ENCODE data around the gene MRPS10.
A peak's percentile ranks its signal among the peaks of the same experiment; 100 is the strongest.
"Not testable (repeated sequence)": the region's sequence is repeated elsewhere in the genome, so short reads cannot be mapped to it uniquely, and the experiment has no call there.

MRPS10 gene

GRCh38 chr6:42220807-42221206, 3.1 kb upstream of the MRPS10 start:
- DNase-seq (ENCODE audit: low spot score in 2 of 2) (no peak), ATAC-seq (replicated peaks; ENCODE audit: extremely low read depth, poor library complexity, severe bottlenecking) (no peak)
- Mint-ChIP-seq H3K27ac (ENCODE audit: low read depth) (no peak overlapping the region), H3K4me3 (no peak overlapping the region), H3K4me1 (peaks cover 10% of the 10 kb centered on the region), H3K27me3 (no peaks in the 10 kb centered on the region), H3K9me3 (no peaks in the 10 kb centered on the region), H3K36me3 (ENCODE audit: insufficient read depth) (peaks cover 5% of the 10 kb centered on the region)

GRCh38 chr6:42217157-42217518, 523 bp downstream of the MRPS10 start:
- Mint-ChIP-seq H3K36me3 (ENCODE audit: insufficient read depth) (peaks cover 26% of the 10 kb centered on the region), H3K27me3 (no peaks in the 10 kb centered on the region), H3K27ac (ENCODE audit: low read depth) (peak overlapping the region; percentile 99), H3K4me1 (peaks cover 16% of the 10 kb centered on the region), H3K9me3 (no peaks in the 10 kb centered on the region), H3K4me3 (peak overlapping the region; percentile 98)
- no peak for ATAC-seq (replicated peaks; ENCODE audit: extremely low read depth, poor library complexity, severe bottlenecking)
- DNase-seq (ENCODE audit: low spot score in 2 of 2): no peak

GRCh38 chr6:42216495-42216894, 1.2 kb downstream of the MRPS10 start:
- H3K9me3 Mint-ChIP-seq; DNase-seq (ENCODE audit: low spot score in 2 of 2); H3K27me3 Mint-ChIP-seq; ATAC-seq (replicated peaks; ENCODE audit: extremely low read depth, poor library complexity, severe bottlenecking): not testable (repeated sequence)
- H3K36me3 Mint-ChIP-seq (ENCODE audit: insufficient read depth): peaks cover 30% of the 10 kb centered on the region
- H3K4me3 Mint-ChIP-seq: peak overlapping the region; percentile 98
- H3K4me1 Mint-ChIP-seq: peaks cover 16% of the 10 kb centered on the region
- H3K27ac Mint-ChIP-seq (ENCODE audit: low read depth): peak overlapping the region; percentile 41

- H3K4me1 Mint-ChIP-seq: peaks cover 11% of the 10 kb centered on the region
- no peak overlapping the region for H3K4me3 Mint-ChIP-seq
- peaks cover 60% of the 10 kb centered on the region for H3K36me3 Mint-ChIP-seq (ENCODE audit: insufficient read depth)
Observed at GRCh38 chr6:42212442-42212841, 5.2 kb downstream of the MRPS10 start.

GRCh38 chr6:42211726-42212125, 5.9 kb downstream of the MRPS10 start:
- no peak for ATAC-seq (replicated peaks; ENCODE audit: extremely low read depth, poor library complexity, severe bottlenecking)
- Mint-ChIP-seq H3K4me3 (no peak overlapping the region), H3K36me3 (ENCODE audit: insufficient read depth) (peaks cover 63% of the 10 kb centered on the region), H3K27ac (ENCODE audit: low read depth) (no peak overlapping the region), H3K27me3 (no peaks in the 10 kb centered on the region), H3K4me1 (peaks cover 10% of the 10 kb centered on the region), H3K9me3 (no peaks in the 10 kb centered on the region)
- DNase-seq (ENCODE audit: low spot score in 2 of 2): no peak

More at GRCh38 chr6:42212442-42212841, 5.2 kb downstream of the MRPS10 start:
- Mint-ChIP-seq H3K27me3 (no peaks in the 10 kb centered on the region), H3K9me3 (no peaks in the 10 kb centered on the region), H3K27ac (ENCODE audit: low read depth) (no peak overlapping the region)
- ATAC-seq (replicated peaks; ENCODE audit: extremely low read depth, poor library complexity, severe bottlenecking) (no peak), DNase-seq (ENCODE audit: low spot score in 2 of 2) (no peak)

GRCh38 chr6:42210551-42210950, 7.1 kb downstream of the MRPS10 start:
- H3K4me3 Mint-ChIP-seq: no peak overlapping the region
- H3K27me3 Mint-ChIP-seq: no peaks in the 10 kb centered on the region
- H3K27ac Mint-ChIP-seq (ENCODE audit: low read depth): no peak overlapping the region
- H3K4me1 Mint-ChIP-seq: peaks cover 6% of the 10 kb centered on the region
- H3K9me3 Mint-ChIP-seq: no peaks in the 10 kb centered on the region
- H3K36me3 Mint-ChIP-seq (ENCODE audit: insufficient read depth): peaks cover 71% of the 10 kb centered on the region
- no peak for ATAC-seq (replicated peaks; ENCODE audit: extremely low read depth, poor library complexity, severe bottlenecking)
- no peak for DNase-seq (ENCODE audit: low spot score in 2 of 2)

- DNase-seq (ENCODE audit: low spot score in 2 of 2); H3K4me1 Mint-ChIP-seq; H3K27me3 Mint-ChIP-seq; H3K27ac Mint-ChIP-seq (ENCODE audit: low read depth); H3K4me3 Mint-ChIP-seq; ATAC-seq (replicated peaks; ENCODE audit: extremely low read depth, poor library complexity, severe bottlenecking); H3K9me3 Mint-ChIP-seq: not testable (repeated sequence)
- H3K36me3 Mint-ChIP-seq (ENCODE audit: insufficient read depth): peaks cover 60% of the 10 kb centered on the region
Observed at GRCh38 chr6:42207559-42207958, 10.1 kb downstream of the MRPS10 start.

- H3K36me3 Mint-ChIP-seq (ENCODE audit: insufficient read depth): peaks cover 39% of the 10 kb centered on the region
- no peaks in the 10 kb centered on the region for H3K27me3 Mint-ChIP-seq
- H3K4me1 Mint-ChIP-seq: no peaks in the 10 kb centered on the region
- no peak overlapping the region for H3K4me3 Mint-ChIP-seq
- peaks cover 5% of the 10 kb centered on the region for H3K9me3 Mint-ChIP-seq
- ATAC-seq (replicated peaks; ENCODE audit: extremely low read depth, poor library complexity, severe bottlenecking) (no peak), DNase-seq (ENCODE audit: low spot score in 2 of 2) (no peak)
- no peak overlapping the region for H3K27ac Mint-ChIP-seq (ENCODE audit: low read depth)
Observed at GRCh38 chr6:42204768-42205282, 12.8 kb downstream of the MRPS10 start.

GRCh38 chr6:42203183-42203582, 14.5 kb downstream of the MRPS10 start:
- no peak for DNase-seq (ENCODE audit: low spot score in 2 of 2)
- H3K27ac Mint-ChIP-seq (ENCODE audit: low read depth): no peak overlapping the region
- H3K36me3 Mint-ChIP-seq (ENCODE audit: insufficient read depth): peaks cover 24% of the 10 kb centered on the region
- ATAC-seq (replicated peaks; ENCODE audit: extremely low read depth, poor library complexity, severe bottlenecking): no peak
- no peaks in the 10 kb centered on the region for H3K27me3 Mint-ChIP-seq
- H3K4me3 Mint-ChIP-seq: no peak overlapping the region
- peaks cover 5% of the 10 kb centered on the region for H3K9me3 Mint-ChIP-seq
- no peaks in the 10 kb centered on the region for H3K4me1 Mint-ChIP-seq

- not testable (repeated sequence) for H3K4me1 Mint-ChIP-seq; ATAC-seq (replicated peaks; ENCODE audit: extremely low read depth, poor library complexity, severe bottlenecking); H3K27ac Mint-ChIP-seq (ENCODE audit: low read depth); DNase-seq (ENCODE audit: low spot score in 2 of 2); H3K27me3 Mint-ChIP-seq; H3K9me3 Mint-ChIP-seq; H3K4me3 Mint-ChIP-seq
- H3K36me3 Mint-ChIP-seq (ENCODE audit: insufficient read depth): peaks cover 18% of the 10 kb centered on the region
Observed at GRCh38 chr6:42202131-42202915, 15.3 kb downstream of the MRPS10 start.

- Mint-ChIP-seq H3K36me3 (ENCODE audit: insufficient read depth) (peaks cover 14% of the 10 kb centered on the region), H3K4me1 (no peaks in the 10 kb centered on the region), H3K27ac (ENCODE audit: low read depth) (no peak overlapping the region), H3K4me3 (no peak overlapping the region), H3K9me3 (peaks cover 5% of the 10 kb centered on the region), H3K27me3 (no peaks in the 10 kb centered on the region)
- DNase-seq (ENCODE audit: low spot score in 2 of 2) (no peak), ATAC-seq (replicated peaks; ENCODE audit: extremely low read depth, poor library complexity, severe bottlenecking) (no peak)
Observed at GRCh38 chr6:42201382-42201781, 16.3 kb downstream of the MRPS10 start.

GRCh38 chr6:42200035-42200434, 17.6 kb downstream of the MRPS10 start:
- ATAC-seq (replicated peaks; ENCODE audit: extremely low read depth, poor library complexity, severe bottlenecking) (no peak), DNase-seq (ENCODE audit: low spot score in 2 of 2) (no peak)
- Mint-ChIP-seq H3K27me3 (no peaks in the 10 kb centered on the region), H3K4me1 (no peaks in the 10 kb centered on the region), H3K27ac (ENCODE audit: low read depth) (no peak overlapping the region), H3K36me3 (ENCODE audit: insufficient read depth) (peaks cover 3% of the 10 kb centered on the region), H3K9me3 (peaks cover 5% of the 10 kb centered on the region), H3K4me3 (no peak overlapping the region)
